HG03439 (cell line): Measurements from ENCODE around the gene SH2D3C.
A peak's percentile ranks its signal among the peaks of the same experiment; 100 is the strongest.

Source experiments
- ATAC-seq: cut with Tn5 transposase; IDR thresholded peaks from one replicate; pipeline ENCODE4 v1.9.1; 2021; ENCODE audit warnings: mild to moderate bottlenecking, moderate library complexity; ENCODE audit not compliant: unreplicated experiment

SH2D3C gene

DNA sequence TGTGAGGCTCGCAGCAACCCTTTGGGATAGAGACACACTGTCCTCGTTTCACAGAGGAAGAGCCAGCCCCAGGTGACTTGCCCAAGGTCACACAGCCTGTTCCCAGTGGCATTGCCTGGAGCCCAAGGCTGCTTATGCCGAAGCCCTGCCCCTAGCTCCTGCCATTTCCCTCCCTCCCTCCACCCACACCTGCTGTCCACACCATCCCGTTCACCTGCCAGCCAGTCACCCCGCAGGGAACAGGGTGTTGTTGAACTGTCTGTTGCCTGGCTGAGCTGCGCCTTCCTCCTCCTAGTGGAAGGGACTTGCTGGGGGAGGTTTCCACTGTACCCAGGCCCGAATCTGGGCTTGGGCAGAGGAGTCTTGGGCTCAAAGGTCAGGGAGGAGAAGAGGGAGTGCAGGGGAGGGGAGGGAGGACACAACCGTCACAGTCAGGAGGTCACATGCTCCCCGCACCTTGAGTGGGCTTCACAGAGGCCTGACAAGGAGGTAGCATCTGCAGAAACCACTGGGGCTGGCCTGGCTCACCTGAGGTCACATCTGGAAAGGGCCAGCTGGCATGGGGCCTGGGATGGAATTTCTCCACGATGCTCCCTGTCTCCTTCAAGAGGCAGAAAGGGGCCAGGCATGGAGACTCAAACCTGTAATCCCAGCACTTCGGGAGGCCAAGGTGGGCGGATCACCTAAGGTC, 56.3 kb downstream of the SH2D3C start:
- no peak for ATAC-seq

DNA sequence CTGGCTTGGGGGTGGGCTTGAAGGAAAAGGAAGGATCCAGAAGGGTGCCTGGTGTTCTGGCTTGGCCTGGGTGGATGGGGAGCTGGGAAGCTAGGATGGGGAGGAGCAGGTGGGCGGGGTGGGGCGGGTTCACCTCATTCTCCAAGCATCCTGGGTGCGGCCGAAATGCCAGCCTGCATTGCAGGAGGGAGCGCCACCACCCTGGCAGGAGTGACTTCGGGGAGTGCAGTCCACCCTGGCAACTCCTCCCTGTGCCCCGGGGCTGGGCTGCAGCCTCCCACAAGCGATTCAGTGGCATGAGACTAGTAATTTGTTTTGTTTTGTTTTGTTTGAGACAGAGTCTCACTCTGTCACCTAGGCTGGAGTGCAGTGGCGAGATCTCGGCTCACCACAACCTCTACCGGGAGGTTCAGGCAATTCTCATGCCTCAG, 57.1 kb downstream of the SH2D3C start:
- ATAC-seq, result no peak

DNA sequence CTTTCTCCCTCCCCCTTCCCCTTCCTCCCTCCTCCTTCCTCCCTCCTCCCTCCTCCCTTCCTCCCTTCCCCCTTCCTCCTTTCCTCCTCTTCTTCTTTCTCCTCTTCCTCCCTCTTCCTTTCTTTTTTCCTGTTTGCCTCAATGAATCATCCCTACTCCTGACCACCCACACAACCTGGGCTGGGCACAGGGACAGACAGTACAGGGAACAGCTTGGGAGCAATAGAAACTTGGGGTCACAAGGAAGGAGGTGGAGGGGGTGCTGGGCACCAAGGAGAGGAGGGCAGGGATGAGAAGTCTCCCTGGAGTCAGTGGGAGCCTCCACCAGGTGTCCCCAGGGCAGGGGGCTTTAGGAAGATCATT, 57.6 kb downstream of the SH2D3C start:
- no peak for ATAC-seq

DNA sequence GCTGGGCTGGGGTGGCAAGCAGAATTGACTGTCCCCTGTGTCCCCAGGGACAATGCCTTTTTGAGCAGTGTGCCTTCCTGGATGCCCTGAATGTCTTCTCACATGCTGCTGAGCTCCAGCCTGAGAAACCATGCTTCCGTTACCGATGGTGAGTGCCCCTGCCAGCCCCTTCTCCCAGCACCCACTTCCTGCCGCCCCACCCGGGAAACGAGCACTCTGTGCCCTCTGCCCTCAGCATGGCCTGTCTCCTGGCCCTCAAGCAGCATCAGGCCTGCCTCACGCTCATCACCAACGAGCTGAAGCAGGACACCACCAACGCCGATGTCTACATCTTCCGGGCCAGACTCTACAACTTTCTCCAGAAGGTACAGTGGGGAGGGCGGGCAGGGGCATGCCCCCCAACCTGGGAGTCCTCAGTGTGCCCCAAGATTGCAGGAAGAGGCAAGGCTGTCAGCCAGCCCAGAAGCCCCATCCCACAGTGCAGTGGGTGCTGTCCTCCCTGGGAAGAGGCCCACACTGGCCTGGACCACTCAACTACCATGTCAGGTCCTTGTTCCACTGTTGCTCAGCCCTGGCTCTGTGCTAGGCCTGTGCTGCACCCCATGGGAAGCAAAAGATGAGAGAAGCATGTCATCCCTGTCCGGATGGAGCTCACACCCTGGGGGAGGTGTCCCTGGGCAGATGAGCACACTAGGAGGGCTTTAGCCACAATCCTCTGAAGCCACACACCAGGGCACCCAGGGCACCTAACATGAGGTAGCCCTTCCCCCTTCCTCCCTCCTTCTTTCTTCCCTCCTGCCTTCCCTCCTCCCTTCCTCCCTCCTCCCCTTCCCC, 58.2 kb downstream of the SH2D3C start:
- ATAC-seq, result no peak

DNA sequence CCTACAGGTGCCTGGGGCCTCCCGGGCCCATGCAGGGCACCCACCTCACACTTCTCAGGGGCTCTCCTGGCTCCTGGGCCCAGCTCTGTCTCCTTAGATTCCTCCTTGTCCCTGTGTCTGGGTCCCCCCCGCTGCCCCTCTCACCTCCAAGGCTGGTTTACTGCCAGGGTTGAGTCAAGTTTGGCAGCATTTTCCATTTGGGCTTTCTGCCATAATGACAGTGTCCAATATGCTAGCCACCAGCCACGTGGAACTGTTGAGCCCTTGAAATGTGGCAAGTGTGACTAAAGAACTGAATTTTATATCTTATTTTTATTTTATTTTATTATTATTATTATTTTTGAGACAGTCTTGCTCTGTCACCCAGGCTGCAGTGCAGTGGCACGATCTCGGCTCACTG, 60.7 kb downstream of the SH2D3C start:
- ATAC-seq, result no peak

DNA sequence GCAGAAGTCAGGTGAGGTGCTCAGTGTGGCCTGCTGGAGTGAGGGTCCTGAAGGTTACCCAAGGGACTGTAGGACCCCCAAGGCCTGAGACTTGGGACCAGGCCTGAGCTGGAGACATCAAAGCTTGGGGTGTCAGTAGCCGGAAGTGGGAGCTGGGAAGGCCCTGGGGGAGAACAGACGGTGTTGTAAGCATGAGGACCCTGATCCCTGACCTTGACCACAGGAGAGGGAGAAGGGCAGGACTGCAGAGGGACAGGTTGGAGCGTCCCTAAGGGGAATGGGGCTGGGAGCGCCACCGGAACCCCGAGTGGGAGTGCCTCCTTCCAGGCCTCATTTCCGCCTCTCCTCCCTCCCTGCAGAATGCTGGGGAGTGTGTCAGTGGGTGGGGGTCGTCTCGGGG, 62.1 kb downstream of the SH2D3C start:
- ATAC-seq, result no peak

DNA sequence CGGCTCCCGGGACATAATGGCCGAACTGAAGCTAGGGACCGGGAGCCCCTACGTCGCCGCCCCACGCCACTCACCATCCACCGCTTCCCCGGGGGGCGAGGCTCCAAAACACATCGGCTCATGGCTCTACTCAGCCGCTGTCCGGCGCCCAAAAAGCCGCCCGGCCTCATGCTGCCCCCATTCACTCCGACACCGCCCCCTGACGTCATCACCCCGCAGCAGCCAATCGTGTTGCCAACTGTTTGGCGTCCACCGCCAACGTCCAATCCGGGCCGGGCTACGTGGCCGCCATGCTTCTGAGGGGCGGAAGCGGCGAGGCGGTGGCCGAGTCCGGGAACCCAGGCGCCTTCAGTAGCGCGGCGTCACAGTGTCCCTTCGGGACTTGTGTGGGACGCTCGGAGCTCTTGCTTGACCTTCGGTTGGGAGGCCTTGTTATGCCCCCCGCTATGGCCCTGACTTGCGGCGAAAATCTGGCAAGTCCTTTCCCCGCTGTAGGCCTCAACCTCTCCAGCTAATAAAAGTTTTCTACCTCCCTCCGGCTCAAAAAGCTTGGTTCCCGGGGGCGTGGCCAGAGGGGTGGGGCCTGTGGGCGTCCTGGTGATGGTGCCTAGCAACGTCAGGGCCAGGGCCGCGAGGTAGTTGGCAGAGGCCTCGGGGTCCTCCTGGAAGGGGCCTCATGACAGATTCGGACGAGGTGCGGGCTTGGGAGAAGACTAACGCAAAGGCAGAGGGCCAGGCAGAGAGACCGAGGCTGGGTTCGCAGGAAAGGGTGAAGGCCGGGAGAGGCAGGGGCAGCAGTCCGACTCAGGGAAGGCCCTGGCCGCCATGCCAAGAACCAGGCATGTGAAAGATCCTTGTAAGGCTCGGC, 62.8 kb downstream of the SH2D3C start, which contains the start of the genes PTRH1 and TTC16:
PTRH1 (minus strand) TSS at position 194 of the 868 bp plus-strand sequence; CDS start at position 170, 24 bp downstream.
TTC16 (plus strand) TSS at position 610 of the 868 bp plus-strand sequence; CDS start at position 677, 67 bp downstream.
- ATAC-seq, result peak; percentile 92

DNA sequence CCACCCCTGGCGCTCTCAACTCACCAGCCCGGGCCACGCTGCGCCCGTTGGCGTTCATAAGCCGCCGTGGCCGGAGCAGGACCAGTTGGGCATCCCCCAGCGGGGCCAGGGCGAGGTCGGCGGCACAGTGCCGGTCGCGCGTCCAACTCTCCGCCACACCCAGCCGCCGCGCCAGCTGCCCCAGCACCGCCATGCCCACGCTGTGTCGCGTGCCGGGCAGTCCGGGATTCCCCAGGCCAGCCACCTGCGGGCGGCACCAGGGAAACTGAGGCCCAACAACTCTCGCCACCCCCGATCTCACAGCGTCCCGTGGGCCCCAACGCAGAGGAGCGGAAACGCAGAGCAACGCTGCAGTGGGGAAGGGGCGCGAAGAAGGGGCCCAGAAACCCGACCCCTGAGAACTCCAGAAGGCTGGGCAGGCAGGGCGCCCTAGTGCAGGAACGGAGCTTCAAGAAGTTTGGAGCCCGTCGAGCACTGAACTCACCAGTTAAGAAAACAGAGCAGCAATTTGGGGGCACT, 63.5 kb downstream of the SH2D3C start:
- ATAC-seq, result no peak

DNA sequence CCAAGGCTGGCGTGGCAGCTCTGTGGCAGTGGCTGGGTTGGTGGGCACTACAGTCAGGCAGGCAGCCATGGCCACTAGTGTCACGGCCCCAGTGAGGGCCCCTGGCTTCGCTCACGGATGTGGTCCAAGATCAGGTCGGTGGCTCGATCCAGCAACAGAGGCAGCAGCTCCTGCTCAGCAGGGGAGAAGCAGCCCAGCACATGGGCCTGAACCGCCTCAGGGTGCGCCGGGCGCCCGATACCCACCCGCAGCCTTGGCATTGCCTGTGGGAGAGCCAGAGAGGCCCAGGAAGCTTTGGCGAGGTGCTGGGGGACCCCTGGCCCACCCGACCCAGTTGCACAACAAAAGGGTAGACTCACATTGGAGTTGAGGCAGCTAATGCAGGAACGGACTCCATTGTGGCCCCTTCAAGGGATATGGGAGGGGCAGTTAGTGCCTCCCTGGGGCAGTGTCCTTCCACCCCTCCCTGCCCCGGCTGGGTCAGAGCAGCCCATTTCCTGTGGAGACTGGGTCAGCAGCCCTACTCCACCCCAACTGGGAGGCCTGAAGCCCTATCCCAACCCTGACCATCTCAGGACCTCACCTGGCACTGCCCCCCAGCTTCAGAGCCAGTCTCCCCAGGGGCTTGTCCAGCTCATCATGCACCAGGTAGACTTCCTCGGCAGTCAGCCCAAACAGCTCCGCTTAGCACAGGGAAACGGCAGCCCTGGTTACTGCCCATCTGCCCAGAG, 64.3 kb downstream of the SH2D3C start:
- ATAC-seq, result no peak

DNA sequence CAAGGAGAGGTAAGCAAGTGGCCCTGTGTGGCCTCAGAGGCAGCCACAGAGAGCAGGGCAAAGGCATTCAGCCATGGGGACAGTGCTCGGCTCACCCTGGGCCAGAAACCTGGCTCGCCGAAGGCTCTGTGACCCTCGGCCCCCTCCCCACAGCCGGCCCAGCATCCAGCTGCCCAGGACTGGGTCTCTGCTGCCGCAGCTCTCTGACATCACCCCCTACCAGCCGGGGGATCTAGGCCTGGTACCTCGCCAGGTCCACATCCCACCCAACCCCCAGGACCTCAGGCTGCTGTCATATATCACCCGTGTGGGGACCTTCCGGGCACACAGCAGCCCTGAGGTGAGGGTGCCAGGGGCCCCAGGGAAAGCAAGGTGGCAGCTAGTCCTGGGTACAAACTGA, 65.6 kb downstream of the SH2D3C start:
- no peak for ATAC-seq

DNA sequence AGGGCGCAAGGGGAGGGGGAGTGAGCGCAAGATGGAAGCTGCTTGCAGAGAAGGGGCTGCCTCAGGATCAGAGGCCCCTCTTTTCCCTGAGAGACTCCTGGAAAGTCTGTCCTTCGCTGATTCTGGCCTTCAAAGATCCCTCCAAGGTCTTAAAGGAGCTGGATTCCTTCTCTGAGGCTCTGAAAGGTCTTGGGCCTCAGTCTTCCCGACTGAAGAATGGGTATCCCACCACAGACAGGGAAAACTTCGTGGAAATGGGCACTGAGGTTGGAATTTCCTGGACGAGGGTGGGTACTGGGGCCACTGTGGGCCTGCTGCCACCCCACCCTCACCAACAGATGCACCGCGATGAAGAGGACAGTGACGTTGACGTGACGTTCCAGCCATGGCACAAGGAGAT, 66.1 kb downstream of the SH2D3C start:
- ATAC-seq, result no peak

DNA sequence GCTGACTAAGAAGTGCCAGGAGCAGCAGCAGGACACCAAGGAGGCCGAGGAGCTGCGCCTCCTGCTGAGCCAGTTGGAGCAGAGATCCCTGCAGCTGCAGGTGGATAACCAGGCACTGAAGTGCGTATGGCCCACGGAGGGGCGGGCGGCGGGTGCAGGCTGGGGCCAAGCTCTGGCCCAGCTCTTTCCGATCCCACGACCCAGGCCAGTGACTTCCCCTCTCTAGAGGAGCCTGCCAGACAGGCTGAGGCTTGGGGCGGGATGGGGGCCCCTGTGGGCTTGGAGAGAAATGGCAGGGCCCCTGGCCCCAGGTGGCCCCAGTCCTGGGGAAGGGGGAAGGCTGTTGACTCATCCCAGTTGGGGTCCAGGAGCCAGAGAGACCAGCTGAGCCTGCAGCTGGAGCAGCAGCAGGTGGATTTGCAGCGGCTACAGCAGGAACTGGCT, 66.6 kb downstream of the SH2D3C start:
- no peak for ATAC-seq

DNA sequence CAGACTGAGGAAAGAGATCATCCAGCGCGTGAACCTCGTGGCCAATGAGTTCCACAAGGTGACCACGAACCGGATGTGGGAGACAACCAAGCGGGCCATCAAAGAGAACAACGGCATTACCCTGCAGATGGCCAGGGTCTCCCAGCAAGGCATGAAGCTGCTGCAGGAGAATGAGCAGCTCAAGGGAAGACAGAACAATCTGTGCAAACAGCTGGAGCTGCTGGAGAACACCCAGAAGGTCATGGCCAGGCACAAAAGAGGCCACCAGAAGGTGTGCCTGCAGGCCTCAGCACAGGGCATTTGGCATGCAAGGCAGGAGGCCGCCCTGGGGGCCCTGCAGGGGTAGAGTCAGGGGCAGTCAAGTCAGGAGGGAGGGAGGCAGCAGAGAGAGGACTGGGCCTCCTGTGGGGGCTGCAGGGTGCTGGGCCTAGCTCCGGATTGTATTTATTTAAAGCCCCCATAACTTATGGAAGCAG, 67.2 kb downstream of the SH2D3C start:
- ATAC-seq, result no peak

DNA sequence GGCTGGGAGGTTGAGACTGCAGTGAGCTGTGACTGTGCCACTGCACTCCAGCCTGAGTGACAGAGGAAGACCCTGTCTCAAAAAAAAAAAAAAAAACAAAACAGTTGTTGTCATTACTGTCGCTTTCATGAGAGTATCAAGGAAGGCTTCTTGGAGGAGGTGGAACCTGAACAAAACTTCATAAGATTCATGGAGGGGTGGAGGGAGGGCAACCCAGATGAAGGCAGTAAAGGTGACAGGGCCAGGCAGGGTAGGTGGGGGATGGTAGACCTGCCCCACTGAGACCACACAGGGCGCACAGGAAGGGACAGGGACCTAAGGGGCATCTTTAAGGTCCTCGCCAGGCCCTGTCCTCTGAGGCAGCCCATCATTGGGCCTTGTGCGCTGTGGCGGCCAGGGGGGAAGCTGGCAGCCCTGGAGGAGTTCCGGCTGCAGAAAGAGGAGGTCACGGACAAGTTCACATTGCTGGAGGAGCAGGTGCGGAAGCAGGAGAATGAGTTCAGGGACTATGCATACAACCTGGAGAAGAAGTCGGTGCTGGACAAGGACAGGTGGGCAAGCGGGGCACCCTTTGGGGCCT, 68.2 kb downstream of the SH2D3C start:
- no peak for ATAC-seq

DNA sequence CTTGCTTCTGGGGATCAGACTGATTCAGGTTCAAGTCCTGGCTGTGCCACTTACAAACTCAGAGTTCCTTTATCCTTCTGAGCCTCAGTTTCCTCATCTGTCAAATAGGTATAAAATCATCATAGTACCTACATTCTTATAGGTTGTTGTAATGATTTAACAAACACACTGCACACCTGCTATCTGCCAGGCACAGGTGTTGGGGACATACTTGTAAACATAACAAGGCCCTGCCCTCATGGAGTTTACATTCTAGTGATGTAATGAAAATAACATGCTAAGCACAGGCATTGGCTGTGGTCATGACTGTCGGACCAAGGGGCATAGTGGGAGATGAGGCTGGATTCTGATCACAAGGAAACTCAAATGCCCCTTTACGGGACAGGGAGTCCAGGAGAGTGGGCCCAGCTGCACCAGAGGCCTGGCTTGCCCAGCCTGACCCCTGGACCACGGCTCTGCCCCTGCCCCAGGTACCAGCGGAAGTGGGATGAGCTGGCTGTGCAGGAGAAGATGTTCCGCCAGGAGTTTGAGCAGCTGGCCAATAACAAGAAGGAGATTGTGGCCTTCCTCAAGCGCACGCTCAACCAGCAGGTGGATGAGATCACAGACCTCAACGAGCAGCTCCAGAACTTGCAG, 69.4 kb downstream of the SH2D3C start:
- no peak for ATAC-seq

DNA sequence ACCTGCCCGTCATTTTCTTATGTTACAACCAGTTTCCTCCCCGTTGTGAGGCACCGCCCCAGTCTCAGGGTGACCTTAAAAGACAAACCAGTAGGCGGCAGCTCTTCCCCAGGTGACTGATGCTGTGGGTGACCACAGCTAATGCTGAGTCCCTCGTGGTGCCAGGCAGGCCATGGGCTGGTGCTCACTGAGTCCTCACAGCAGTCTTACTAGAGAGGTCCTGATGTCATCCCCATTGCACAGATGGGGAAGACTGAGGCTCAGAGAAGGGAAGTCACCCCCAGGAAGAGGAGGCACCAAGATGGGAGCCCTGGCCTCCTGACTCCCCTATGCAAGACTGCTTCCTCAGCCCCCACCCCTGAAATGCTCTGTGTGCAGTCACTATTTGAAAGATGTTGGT, 70.7 kb downstream of the SH2D3C start:
- no peak for ATAC-seq

DNA sequence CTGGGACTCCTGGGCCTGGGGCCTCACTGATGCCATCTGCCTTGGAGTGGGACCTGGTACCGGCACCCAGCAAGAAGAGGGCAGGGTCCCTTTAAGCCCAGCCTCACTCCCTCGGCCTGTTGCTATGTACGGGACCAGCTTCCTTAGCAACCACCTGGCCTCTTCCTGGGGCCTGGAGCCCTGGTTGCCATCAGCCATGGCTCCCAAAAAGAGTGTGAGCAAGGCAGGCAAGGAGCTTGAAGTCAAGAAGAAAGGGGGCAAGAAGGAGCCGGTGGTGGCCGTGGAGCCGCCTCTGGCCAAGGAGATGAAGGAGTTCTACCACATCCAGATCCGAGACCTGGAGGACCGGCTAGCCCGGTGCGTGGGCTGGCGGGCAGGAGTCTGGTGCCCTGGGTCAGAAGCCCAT, 71.6 kb downstream of the SH2D3C start, which contains the start of gene CFAP157:
CFAP157 (plus strand) TSS at position 153 of the 406 bp plus-strand sequence; CDS start at position 197, 44 bp downstream.
- ATAC-seq, result no peak

DNA sequence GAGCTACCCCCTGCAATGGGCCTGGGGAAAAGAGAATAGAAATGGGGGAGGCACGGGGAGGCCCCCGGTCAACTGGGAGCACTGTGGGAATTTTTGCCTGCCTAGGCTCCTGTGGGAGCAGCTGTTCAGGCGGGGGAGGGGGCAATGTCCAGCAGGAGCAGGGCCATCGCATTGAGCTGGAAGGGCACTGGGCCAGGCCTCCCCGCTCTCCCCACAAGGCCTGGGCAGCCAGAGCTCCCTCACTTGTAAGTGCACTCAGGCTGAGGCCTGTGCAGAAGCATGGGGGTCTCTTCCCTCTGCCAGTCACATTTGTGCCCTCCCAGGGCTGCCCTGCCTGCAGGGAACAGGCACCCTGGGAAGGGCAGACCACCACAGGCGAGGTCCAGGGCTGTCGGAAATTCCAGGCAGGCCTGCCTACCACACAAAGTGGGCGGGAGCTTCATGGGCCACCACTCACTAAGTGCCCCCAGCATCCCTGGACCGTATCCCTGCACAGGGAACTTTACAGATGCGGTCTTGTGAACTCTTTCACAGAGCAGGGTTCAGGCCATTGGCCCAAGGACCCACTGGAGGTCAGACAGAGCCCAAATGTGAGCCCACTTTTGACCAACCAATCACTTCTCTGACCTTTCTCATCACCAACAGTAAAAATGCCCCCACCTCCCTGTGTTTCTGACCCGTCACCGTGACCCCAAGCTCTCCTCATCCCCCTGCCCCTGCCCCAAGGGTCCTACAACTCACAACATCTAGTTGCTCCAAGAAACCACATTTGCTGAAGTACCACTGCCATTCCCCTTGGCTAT, 72.7 kb downstream of the SH2D3C start:
- ATAC-seq, result no peak
